Peyer's patch (tissue), 4 donors: ENCODE measurements around the gene OST4.

Experiments
- CTCF ChIP-seq, 6 experiments: fragments of 450-650 bp in 4 of 6; fragments of 200-600 bp in 2 of 6; sonication (generic) in 1 of 6; IDR thresholded peaks; one replicate each; pipeline ENCODE4 v1.5.1; 2017 to 2019; ENCODE audit warnings: antibody characterized with exemption in 6 of 6, mild to moderate bottlenecking in 3 of 6, moderate library complexity in 1 of 6
- POLR2A ChIP-seq, 2 donors: fragments of 450-650 bp; IDR thresholded peaks; one replicate each; pipeline ENCODE4 v1.5.1; 2017; ENCODE audit warnings: antibody characterized with exemption in 2 of 2, mild to moderate bottlenecking in 2 of 2, moderate library complexity in 2 of 2

GRCh38 chr2:27059141-27059820, 12.2 kb downstream of the OST4 start:
- no peak for TF ChIP-seq CTCF (IDR thresholded peaks at IDR 0.05)
- TF ChIP-seq POLR2A (IDR thresholded peaks at IDR 0.05) = no peak
